GM12801 (cell line): ENCODE results near the gene KRTAP10-4.
"Not testable (repeated sequence)": the region's sequence is repeated elsewhere in the genome, so short reads cannot be mapped to it uniquely, and the experiment has no call there.

ENCODE experiments used
- TF ChIP-seq, protein P1 (sequence below): IDR thresholded peaks from one replicate; pipeline ENCODE4 v1.5.1; 2011; ENCODE audit warnings: control low read depth; ENCODE audit not compliant: insufficient read length; ENCODE audit errors: extremely low read depth

Gene KRTAP10-4

DNA sequence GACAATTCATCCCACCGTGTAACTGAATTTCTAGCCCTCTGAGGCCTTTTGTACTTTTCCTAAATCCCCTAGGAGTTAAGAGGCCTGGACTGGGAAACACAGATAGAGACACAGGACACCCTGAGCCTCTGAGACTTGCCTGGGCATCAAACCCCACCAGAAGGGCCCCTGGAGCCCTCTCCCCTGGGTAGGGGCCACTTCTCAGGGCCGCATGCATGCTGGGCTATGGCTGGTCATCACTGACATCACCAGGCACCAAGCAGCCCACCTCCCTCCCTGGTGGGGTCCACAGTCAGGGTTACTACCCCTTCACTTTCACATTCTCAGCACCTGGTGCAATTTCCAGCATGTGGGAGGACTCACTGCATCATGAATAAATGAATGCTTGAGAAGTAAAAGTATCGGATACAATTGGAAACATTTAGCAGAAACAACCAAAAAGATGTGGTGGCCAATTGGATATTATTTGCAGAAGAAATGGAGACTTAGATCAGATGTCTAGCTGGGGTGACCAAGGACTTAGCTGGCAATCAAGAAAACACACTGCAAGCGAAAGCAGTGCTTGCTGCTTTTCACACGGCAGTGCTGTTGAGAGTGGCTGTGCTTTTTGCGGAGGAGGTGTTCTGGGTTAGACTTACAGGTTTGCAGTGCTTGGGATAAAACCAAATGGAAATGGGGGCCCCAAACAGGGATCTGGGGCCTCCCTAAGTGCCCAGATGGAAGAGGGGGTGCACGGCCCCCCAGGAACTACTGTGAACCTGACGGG, 25.9 kb downstream of the KRTAP10-4 start:
- TF ChIP-seq, protein P1, sequence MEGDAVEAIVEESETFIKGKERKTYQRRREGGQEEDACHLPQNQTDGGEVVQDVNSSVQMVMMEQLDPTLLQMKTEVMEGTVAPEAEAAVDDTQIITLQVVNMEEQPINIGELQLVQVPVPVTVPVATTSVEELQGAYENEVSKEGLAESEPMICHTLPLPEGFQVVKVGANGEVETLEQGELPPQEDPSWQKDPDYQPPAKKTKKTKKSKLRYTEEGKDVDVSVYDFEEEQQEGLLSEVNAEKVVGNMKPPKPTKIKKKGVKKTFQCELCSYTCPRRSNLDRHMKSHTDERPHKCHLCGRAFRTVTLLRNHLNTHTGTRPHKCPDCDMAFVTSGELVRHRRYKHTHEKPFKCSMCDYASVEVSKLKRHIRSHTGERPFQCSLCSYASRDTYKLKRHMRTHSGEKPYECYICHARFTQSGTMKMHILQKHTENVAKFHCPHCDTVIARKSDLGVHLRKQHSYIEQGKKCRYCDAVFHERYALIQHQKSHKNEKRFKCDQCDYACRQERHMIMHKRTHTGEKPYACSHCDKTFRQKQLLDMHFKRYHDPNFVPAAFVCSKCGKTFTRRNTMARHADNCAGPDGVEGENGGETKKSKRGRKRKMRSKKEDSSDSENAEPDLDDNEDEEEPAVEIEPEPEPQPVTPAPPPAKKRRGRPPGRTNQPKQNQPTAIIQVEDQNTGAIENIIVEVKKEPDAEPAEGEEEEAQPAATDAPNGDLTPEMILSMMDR = no peak

DNA sequence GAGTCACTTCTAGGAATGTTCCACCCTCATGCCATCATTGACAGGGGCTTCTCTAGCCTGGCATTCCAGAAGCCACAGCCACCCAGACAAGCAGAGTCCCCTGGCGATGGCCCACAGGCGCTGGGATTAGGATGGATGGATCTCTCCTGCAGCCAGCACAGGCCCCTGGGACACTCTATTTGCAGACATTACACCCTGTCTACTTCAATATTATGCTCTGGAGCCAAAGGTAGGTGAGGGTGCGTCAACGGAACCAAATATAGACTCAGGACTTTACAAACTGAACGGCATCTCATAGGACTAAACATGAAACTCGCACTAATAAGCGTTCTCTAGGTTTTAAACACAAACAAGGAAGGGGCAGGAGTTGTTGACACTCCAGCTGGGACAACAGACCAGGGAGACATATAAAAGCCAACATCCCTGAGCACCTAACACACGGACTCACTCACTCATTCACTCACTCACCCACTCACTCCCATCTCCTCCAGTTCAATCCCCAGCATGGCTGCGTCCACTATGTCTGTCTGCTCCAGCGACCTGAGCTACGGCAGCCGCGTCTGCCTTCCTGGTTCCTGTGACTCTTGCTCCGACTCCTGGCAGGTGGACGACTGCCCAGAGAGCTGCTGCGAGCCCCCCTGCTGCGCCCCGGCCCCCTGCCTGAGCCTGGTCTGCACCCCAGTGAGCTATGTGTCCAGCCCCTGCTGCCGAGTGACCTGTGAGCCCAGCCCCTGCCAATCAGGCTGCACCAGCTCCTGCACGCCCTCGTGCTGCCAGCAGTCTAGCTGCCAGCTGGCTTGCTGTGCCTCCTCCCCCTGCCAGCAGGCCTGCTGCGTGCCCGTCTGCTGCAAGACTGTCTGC, 26.8 kb downstream of the KRTAP10-4 start, which contains the start of gene KRTAP10-7:
Gene KRTAP10-7, plus strand, starts transcription at position 480 of the 861 bp plus-strand sequence. Its CDS starts 25 bp downstream, at position 505.
- TF ChIP-seq, protein P1 = not testable (repeated sequence)

DNA sequence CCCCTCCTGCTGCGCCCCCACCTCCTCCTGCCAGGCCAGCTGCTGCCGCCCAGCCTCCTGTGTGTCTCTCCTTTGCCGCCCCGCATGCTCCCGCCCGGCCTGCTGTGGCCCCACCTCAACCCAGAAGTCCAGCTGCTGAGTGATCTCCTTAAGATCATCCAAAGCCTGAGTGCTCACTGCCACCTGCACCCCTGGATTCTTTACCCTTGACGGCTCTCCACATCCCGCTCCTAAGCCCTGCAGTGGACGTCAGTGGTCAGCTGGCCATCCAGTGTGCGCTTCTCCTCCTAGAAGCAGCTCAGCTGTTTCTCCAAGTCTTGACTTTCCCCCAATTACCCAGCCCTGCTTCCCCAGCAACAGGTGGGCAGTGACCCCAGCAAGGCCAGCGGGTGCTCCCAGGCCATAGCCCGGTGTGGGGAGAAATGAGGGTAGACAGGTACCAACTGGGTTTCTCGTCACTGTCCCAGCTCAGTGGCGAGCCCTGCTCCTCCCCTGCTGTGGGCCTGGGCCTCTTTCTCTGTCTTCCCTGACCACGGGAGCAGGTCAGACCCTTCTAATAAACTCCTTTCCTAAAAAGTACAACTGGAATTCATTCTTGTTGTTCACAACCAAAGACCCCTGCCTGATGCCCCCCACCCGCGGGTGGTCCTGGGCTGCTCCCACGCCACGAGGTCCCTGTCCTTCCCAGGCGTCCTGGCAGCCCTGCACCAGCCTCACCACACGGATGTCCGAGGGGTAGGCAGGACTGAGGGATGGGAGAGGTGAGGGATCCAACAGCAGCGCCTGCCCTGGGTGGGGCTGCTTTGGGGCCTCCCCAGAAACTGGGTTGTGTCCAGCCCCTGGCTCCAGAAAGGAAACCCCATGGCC, 28.3 kb downstream of the KRTAP10-4 start:
- TF ChIP-seq, protein P1 = no peak

DNA sequence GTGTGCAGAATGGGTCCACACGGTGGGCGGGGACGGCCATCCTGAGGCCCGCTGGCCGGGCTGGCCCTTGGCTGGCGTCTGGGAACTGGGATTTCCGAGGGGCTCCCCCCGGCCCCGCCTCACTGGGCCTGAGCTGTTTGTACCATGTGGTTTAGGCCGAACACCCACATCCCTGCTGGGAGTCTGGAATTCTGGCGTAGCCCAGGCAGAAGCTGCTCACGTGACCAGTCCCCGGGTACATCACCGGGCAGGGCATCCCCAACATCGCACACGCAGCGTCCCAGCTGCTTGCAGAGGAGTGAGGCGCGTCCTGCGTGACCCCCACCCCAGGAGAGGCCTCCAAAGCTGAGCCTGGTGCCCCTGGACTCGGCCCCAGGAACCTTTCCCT, 28.9 kb downstream of the KRTAP10-4 start:
- TF ChIP-seq, protein P1 = no peak

DNA sequence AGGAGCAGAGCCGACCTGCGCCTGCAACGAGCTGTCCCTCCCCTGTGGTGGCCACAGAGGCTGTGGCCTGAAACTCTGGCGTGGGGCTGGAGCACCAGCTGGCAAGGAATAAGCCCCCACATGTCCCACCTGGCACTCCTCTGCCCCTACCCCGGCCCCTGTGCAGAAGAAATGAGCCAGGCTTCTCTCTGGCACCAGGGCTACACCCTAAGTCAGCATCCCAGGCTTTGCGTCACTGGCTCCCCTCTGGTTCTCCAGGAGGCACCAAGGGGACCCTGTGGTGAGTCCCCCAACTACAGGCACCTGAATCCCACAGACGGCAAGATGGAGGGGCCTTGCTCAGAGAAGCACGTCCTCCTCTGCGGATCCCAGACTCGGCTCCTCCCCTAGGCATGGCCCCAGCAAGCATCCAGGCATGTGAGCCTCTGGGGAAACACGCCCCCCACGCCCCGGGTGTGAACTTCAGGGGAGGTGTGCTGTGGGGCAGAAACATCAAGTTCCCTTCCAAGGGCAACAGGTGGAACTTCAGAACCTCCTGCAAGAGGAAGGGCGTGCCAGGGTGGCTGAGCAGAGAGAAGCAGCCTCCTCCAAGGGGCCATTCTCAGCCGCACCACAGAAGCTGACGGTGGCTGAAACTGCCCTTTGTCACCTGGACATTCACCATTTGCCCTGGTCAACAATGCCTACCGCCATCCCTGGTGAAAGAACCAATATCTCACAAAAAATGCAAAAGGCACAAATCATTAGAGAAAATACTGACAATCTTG, 29.8 kb downstream of the KRTAP10-4 start:
- TF ChIP-seq, protein P1 = no peak

DNA sequence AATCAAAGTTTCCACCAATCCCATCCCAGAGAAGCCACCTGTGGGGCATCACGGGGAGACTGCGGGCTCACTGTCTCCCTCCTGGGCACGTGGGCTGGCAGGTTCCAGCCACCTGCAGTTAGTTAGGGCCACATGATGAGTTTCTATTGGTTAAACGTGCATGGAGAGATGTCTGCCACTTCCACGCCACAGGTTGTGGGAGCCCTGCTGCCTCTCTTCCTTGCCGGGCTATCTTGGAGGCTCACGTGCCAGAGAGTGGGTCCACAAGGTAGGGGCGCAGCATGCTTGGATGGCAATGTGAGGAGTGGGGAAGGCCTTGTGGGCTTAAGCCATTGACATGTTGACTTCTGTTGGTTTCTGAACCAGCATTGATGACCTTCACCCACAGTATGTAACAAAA, 30.4 kb downstream of the KRTAP10-4 start:
- TF ChIP-seq, protein P1 = no peak
